Vagina (tissue), 2 donors: ENCODE results near the gene CNTN1. TPM values are rescaled to one million over a fixed set of nuclear protein-coding genes. Genes with fewer than 3 reads are reported as not detected.

ENCODE experiments used
- DNase-seq, 2 donors: peaks; one replicate each; pipeline ENCODE4 v3.0.0-alpha.2; 2017; ENCODE audit errors: extremely low spot score in 2 of 2
- H3K27ac ChIP-seq: fragments of 200-600 bp; sonication (generic); one replicate; pipeline ENCODE4 v1.5.1; 2019
- H3K27me3 ChIP-seq: fragments of 200-600 bp; sonication (generic); one replicate; pipeline ENCODE4 v1.5.1; 2019
- H3K36me3 ChIP-seq, 2 donors: fragments of 200-600 bp; sonication (generic); one replicate each; pipeline ENCODE4 v1.5.1; 2017 to 2019
- H3K4me1 ChIP-seq: fragments of 200-600 bp; sonication (generic); one replicate; pipeline ENCODE4 v1.5.1; 2019
- H3K4me3 ChIP-seq, 2 donors: fragments of 200-600 bp; sonication (generic); 1 replicate in 1 of 2; 2 replicates in 1 of 2; pipeline ENCODE4 v1.5.1; 2016 to 2019
- H3K9me3 ChIP-seq: fragments of 200-600 bp; sonication (generic); one replicate; pipeline ENCODE4 v1.5.1; 2019
- POLR2A ChIP-seq, 2 donors: fragments of 450-650 bp; IDR thresholded peaks; one replicate each; pipeline ENCODE4 v1.6.1; 2017; ENCODE audit warnings: antibody characterized with exemption in 2 of 2, mild to moderate bottlenecking in 2 of 2, moderate library complexity in 2 of 2
- POLR2AphosphoS5 ChIP-seq, 2 donors: sonication (generic); formaldehyde crosslinking; IDR thresholded peaks; one replicate each; pipeline ENCODE4 v1.9.0; 2017; ENCODE audit warnings: antibody characterized with exemption in 2 of 2, mild to moderate bottlenecking in 2 of 2, low read depth in 1 of 2; ENCODE audit not compliant: insufficient read depth in 1 of 2
- intact Hi-C: fragments of 100-400 bp; cut with DNase I; formaldehyde crosslinking; loops from one replicate; pipeline ENCODE4 v1.15.1; 2023
- total RNA-seq: library from RNA; depleted of rRNA; stranded (reverse); fragments of >200 nt; gene quantifications from one replicate; pipeline ENCODE4 v1.2.3, GENCODE V29; 2016
- TF ChIP-seq, protein P1 (sequence below), 3 experiments: fragments of 450-650 bp in 2 of 3; fragments of 200-600 bp in 1 of 3; sonication (generic) in 1 of 3; IDR thresholded peaks; one replicate each; pipeline ENCODE4 v1.5.1; 2017 to 2019; ENCODE audit warnings: antibody characterized with exemption in 3 of 3, mild to moderate bottlenecking in 2 of 3, moderate library complexity in 2 of 3

CNTN1 gene
- total RNA-seq, 1 donor from 2014 or later: 15.2 TPM

DNA sequence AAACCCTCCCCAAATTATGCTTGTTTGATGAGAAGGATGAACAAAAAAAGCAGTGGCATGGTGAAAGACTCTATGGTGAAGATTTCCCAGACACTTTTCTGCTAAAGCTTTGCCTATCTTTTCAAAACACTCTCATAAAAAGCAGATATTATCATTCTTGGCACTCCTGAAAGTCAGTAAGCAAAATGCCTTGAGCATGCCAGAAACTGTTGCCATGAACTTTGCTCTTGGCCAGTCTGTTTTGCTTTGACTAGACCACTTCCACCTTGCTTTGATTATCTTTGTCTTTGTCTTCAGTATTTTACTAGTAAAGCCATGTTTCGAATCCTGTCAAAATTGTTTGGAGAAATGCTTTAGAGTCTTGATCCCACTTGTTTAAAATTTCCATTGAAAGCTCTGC is 110.4 kb downstream of the CNTN1 start:
- no peaks in the 10 kb centered on the region for H3K27me3 ChIP-seq
- H3K27ac ChIP-seq: no peak overlapping the region
- H3K36me3 ChIP-seq: no peaks in the 10 kb centered on the region
- DNase-seq: no peak
- TF ChIP-seq POLR2AphosphoS5 (IDR thresholded peaks at IDR 0.05; ENCODE audit: insufficient read depth in 1 of 2, low read depth in 1 of 2) (no peak), POLR2A (IDR thresholded peaks at IDR 0.05) (no peak)
- TF ChIP-seq, protein P1, sequence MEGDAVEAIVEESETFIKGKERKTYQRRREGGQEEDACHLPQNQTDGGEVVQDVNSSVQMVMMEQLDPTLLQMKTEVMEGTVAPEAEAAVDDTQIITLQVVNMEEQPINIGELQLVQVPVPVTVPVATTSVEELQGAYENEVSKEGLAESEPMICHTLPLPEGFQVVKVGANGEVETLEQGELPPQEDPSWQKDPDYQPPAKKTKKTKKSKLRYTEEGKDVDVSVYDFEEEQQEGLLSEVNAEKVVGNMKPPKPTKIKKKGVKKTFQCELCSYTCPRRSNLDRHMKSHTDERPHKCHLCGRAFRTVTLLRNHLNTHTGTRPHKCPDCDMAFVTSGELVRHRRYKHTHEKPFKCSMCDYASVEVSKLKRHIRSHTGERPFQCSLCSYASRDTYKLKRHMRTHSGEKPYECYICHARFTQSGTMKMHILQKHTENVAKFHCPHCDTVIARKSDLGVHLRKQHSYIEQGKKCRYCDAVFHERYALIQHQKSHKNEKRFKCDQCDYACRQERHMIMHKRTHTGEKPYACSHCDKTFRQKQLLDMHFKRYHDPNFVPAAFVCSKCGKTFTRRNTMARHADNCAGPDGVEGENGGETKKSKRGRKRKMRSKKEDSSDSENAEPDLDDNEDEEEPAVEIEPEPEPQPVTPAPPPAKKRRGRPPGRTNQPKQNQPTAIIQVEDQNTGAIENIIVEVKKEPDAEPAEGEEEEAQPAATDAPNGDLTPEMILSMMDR (IDR thresholded peaks at IDR 0.05): no peak
- no peaks in the 10 kb centered on the region for H3K9me3 ChIP-seq
- intact Hi-C loops: no loop called here
- H3K4me1 ChIP-seq: no peaks in the 10 kb centered on the region
- H3K4me3 ChIP-seq: no peak overlapping the region

DNA sequence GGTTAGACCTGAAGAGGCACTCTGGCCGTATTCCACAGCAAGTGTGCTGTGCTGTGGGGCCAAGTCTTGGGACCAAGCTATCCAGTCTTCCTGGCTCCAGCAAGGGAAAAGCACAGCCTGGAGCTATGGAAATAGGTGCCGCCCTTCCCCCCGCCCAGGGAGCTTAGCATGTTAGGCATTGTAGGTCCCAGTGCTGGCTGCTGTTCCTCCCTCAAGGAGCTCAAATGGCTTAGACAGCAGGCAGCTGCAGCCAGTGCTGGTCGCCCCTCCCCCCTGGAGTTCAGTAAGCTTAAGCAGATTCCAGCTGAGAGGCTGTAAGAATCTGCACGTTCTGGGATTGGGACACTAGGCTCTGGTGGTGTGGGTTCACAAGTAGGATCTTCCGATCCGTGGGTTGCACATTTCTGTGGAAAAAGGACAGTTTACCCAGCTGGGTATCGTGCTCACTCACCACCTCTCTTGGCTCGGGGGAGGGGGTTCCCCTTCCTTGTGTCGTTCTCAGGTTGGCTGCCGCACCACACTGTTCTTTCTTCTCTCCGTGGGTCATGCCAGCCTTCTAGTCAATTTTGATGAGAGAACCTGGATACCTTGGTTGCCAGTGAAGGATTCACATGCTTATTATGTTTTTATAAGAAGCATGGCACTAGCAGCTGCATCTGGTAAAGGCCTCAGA is 127.3 kb downstream of the CNTN1 start:
- no peak for DNase-seq
- no peaks in the 10 kb centered on the region for H3K27me3 ChIP-seq
- intact Hi-C loops: no loop called here
- no peak overlapping the region for H3K4me3 ChIP-seq
- no peak overlapping the region for H3K27ac ChIP-seq
- TF ChIP-seq, protein P1 (IDR thresholded peaks at IDR 0.05): no peak
- TF ChIP-seq POLR2A (IDR thresholded peaks at IDR 0.05): no peak
- H3K36me3 ChIP-seq: no peaks in the 10 kb centered on the region
- H3K9me3 ChIP-seq: no peaks in the 10 kb centered on the region
- no peaks in the 10 kb centered on the region for H3K4me1 ChIP-seq

DNA sequence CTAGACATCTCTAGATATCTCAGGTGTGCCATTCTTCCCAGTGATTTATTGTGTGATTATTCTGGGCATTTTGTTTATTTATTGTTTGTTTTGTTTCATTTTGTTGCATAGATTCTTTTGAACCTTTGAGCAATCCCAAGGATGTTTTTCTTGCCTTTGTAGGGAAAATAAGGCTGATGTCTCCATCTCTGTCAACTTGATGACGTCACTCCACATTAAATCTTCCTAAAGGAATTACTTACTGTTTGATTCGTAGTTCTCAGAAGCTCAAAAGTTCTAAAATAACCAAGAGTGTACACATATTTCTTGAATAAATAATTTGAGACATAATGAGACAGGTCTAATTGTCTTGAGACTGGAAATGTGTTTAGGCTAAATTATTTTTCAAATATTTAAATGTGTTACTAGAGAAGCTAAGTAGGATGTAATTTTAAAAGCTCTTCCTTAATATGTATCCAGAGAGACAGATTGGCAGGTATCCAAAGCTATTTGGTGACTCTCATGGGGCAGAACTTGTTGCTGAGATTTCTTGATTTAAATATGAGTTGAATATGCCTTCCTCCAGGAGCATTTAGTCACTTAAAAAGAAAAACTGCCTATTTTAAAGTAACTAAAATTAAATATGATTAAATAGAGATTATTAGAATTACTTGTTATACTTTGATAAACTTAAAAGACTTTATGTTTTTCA is 128.7 kb downstream of the CNTN1 start:
- TF ChIP-seq POLR2AphosphoS5 (IDR thresholded peaks at IDR 0.05; ENCODE audit: insufficient read depth in 1 of 2, low read depth in 1 of 2) (no peak), POLR2A (IDR thresholded peaks at IDR 0.05) (no peak)
- TF ChIP-seq, protein P1 (IDR thresholded peaks at IDR 0.05): no peak
- Histone ChIP-seq H3K27ac (no peak overlapping the region), H3K9me3 (no peaks in the 10 kb centered on the region), H3K27me3 (no peaks in the 10 kb centered on the region), H3K4me1 (no peaks in the 10 kb centered on the region), H3K36me3 (no peaks in the 10 kb centered on the region), H3K4me3 (no peak overlapping the region)
- DNase-seq: no peak
- intact Hi-C loops: no loop called here

DNA sequence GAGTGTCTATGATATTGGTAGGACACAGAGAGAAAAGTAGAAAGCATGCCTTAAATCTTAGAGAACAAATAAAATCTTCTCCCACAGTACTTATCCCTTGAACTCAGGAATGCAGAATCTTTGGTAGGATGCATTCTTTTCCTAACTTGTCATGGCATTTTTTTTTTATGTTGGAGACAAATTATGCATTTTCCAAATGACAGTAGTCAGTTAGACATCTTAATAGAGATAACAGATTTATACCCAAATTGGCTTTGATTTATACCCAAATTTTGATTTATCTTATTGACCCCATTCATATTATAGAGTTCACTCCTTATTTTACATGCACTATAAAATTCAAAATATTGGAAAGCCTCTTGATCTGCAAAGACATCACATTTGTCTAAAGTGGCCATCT is 132.9 kb downstream of the CNTN1 start:
- Histone ChIP-seq H3K4me1 (no peaks in the 10 kb centered on the region), H3K27me3 (no peaks in the 10 kb centered on the region), H3K9me3 (no peaks in the 10 kb centered on the region), H3K36me3 (no peaks in the 10 kb centered on the region), H3K27ac (no peak overlapping the region), H3K4me3 (no peak overlapping the region)
- TF ChIP-seq, protein P1 (IDR thresholded peaks at IDR 0.05): no peak
- TF ChIP-seq POLR2AphosphoS5 (IDR thresholded peaks at IDR 0.05; ENCODE audit: insufficient read depth in 1 of 2, low read depth in 1 of 2): no peak
- no peak for TF ChIP-seq POLR2A (IDR thresholded peaks at IDR 0.05)
- DNase-seq: no peak
- intact Hi-C loops: no loop called here
